ENCODE measurements around the gene CCDC187. TPM values are rescaled to one million over a fixed set of nuclear protein-coding genes. Genes with fewer than 3 reads are reported as not detected.

Gene CCDC187
- total and polyA plus RNA-seq, 2 of the 4 experiments (the other 2 are of a cell fraction), result not detected

DNA sequence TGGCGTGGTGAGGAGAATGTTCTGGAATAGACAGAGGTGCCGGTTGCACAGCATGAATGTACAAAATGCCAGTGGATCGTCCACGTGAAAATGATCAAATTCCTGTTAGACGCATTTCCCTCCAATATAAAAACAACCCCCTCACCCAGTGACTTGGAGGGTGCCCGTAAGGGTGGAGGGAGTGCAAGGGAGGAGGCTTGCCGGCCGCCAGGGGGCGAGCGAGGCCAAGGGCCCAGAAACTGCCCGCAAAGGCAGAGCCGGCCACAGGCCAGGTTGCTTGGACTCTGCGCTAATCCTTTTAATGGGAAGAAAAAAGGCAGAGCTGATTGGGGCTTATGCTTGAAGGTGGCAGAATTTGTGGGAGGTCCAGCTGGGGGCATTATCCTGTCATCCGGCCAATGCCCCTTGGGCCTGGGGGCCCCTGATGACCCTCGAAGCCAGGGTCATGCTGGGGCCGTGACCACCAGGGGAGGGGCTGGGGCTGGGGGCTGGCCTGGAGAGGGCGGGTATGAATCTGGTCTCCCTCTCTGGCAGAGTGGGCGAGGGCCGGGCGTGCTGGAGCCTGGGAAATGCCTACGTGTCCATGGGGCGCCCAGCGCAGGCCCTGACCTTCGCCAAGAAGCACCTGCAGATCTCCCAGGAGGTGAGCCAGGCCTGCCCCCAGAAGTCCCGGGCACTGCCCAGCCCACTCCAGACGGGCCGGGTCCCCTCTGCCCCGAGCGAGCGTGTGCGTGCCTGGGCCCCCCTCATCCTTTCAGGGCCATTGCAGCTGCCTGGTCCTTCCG is 35.5 kb upstream of the CCDC187 start:
- Histone ChIP-seq H2BK20ac (ENCODE audit: low read depth, low read length) (no peak overlapping the region), H2BK120ac (ENCODE audit: low read depth, low read length) (no peak overlapping the region), H2BK5ac (ENCODE audit: low read depth, low read length, poor library complexity, severe bottlenecking) (no peak overlapping the region), H3K4me3 (ENCODE audit: insufficient read depth, low read depth, low read length) (no peak overlapping the region), H2AK5ac (ENCODE audit: low read depth, low read length) (no peak overlapping the region), H4K5ac (ENCODE audit: low read depth, low read length) (no peak overlapping the region), H3K36me3 (ENCODE audit: control insufficient read depth, insufficient read depth, low read length) (peaks cover 82% of the 10 kb centered on the region), H4K8ac (ENCODE audit: low read depth in 2 of 2, low read length in 2 of 2) (no peak overlapping the region), H3K18ac (ENCODE audit: low read depth, low read length) (no peak overlapping the region), H4K91ac (ENCODE audit: insufficient read depth, low read depth, low read length) (no peak overlapping the region), H3K14ac (replicated peaks; ENCODE audit: low read depth, low read length) (no peak overlapping the region), H3K79me1 (ENCODE audit: low read depth in 1 of 2, low read length in 2 of 2) (peaks cover 16 to 73% of the 10 kb centered on the region in 2 experiments), H2AFZ (replicated peaks; ENCODE audit: low read length, poor library complexity) (no peak overlapping the region), H3K27me3 (ENCODE audit: control insufficient read depth, insufficient read depth, low read length) (no peaks in the 10 kb centered on the region), H3K27ac (ENCODE audit: insufficient read depth, low read length) (no peak overlapping the region), H4K20me1 (ENCODE audit: insufficient read depth, low read length) (peaks cover 77% of the 10 kb centered on the region), H3K23ac (ENCODE audit: low read depth, low read length) (no peak overlapping the region), H3K56ac (ENCODE audit: extremely low read depth, insufficient read depth, low read length) (no peak overlapping the region), H3K4ac (ENCODE audit: low read depth, low read length) (no peak overlapping the region), H3K9ac (ENCODE audit: low read depth, low read length) (no peak overlapping the region), H3K4me2 (ENCODE audit: low read depth, low read length) (no peak overlapping the region), H3K4me1 (ENCODE audit: control insufficient read depth, insufficient read depth, low read length) (peaks cover 21% of the 10 kb centered on the region), H2BK15ac (ENCODE audit: low read depth, low read length) (no peak overlapping the region), H3K9me3 (ENCODE audit: control insufficient read depth, insufficient read depth, low read length) (no peaks in the 10 kb centered on the region), H3K9me1 (ENCODE audit: insufficient read depth, low read length) (peaks cover 7% of the 10 kb centered on the region), H2AK9ac (replicated peaks; ENCODE audit: low read depth, low read length, poor library complexity) (no peak overlapping the region)
- dilution Hi-C loops (cut with HindIII; ENCODE audit: low sequenced_read_pairs, unreplicated experiment) (no loop called here), intact Hi-C loops (cut with micrococcal nuclease) (loop anchor here (1.0 kb wide), 1 partner anchor 27 kb away; no protein-coding TSS in a partner anchor), in situ Hi-C loops (cut with MboI; ENCODE audit: low sequenced_read_pairs) (no loop called here)
- no TSS peak for BruUV-seq (replicated peaks)
- ChIA-PET POLR2A (ENCODE audit: unreplicated experiment) (no interaction called here), CTCF (no interaction called here)
- 83% methylated on average over 15 of the region's 32 CpGs; no CpG with 5 or more reads in 1 of the 2 experiments for WGBS, 2 experiments (ENCODE audit: extremely low coverage in 2 of 2, insufficient read length in 1 of 2)
- ATAC-seq (ENCODE audit: low read depth) (peak; percentile 52), DNase-seq (peak; percentile 53)
- TF ChIP-seq, protein P1, sequence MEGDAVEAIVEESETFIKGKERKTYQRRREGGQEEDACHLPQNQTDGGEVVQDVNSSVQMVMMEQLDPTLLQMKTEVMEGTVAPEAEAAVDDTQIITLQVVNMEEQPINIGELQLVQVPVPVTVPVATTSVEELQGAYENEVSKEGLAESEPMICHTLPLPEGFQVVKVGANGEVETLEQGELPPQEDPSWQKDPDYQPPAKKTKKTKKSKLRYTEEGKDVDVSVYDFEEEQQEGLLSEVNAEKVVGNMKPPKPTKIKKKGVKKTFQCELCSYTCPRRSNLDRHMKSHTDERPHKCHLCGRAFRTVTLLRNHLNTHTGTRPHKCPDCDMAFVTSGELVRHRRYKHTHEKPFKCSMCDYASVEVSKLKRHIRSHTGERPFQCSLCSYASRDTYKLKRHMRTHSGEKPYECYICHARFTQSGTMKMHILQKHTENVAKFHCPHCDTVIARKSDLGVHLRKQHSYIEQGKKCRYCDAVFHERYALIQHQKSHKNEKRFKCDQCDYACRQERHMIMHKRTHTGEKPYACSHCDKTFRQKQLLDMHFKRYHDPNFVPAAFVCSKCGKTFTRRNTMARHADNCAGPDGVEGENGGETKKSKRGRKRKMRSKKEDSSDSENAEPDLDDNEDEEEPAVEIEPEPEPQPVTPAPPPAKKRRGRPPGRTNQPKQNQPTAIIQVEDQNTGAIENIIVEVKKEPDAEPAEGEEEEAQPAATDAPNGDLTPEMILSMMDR (conservative IDR thresholded peaks at IDR 0.05; ENCODE audit: low read depth, low read length), result peak; percentile 73
- TF ChIP-seq USF2 (IDR thresholded peaks at IDR 0.05; ENCODE audit: low read depth, low read length) (no peak), RFX5 (IDR thresholded peaks at IDR 0.05; ENCODE audit: low read depth, low read length) (no peak), POLR2A (IDR thresholded peaks at IDR 0.05; ENCODE audit: low read depth, low read length) (no peak), MXI1 (IDR thresholded peaks at IDR 0.05; ENCODE audit: borderline replicate concordance, low read depth, low read length) (no peak), NFE2L2 (IDR thresholded peaks at IDR 0.05; ENCODE audit: low read depth, low read length) (no peak), MAZ (IDR thresholded peaks at IDR 0.05; ENCODE audit: borderline replicate concordance, low read depth, low read length) (0 out of 2 replicates have a peak, but pooled peaks have one; percentile 52), SMC3 (IDR thresholded peaks at IDR 0.05; ENCODE audit: low read depth, low read length) (peak; percentile 61), RAD21 (IDR thresholded peaks at IDR 0.05; ENCODE audit: low read length) (peak; percentile 53)
